GM21390 (cell line): ENCODE data around the gene RAD51AP1.

ENCODE experiments used
- ATAC-seq: cut with Tn5 transposase; IDR thresholded peaks from one replicate; pipeline ENCODE4 v1.9.1; 2021; ENCODE audit not compliant: unreplicated experiment

The RAD51AP1 gene

GRCh38 chr12:4540638-4541037 is 1.9 kb downstream of the RAD51AP1 start:
- no peak for ATAC-seq

- ATAC-seq, result no peak
Measured at GRCh38 chr12:4545195-4545594, 6.5 kb downstream of the RAD51AP1 start.

GRCh38 chr12:4552191-4552590 is 13.5 kb downstream of the RAD51AP1 start:
- ATAC-seq, result no peak

GRCh38 chr12:4553943-4554342 is 15.3 kb downstream of the RAD51AP1 start:
- no peak for ATAC-seq

- no peak for ATAC-seq
Measured at GRCh38 chr12:4555804-4556203, 17.1 kb downstream of the RAD51AP1 start.

GRCh38 chr12:4556735-4557530 is 18.2 kb downstream of the RAD51AP1 start:
- ATAC-seq, result no peak

- ATAC-seq, result no peak
Measured at GRCh38 chr12:4557586-4557985, 18.9 kb downstream of the RAD51AP1 start.

GRCh38 chr12:4558171-4558570 is 19.5 kb downstream of the RAD51AP1 start:
- no peak for ATAC-seq

GRCh38 chr12:4562034-4562657 is 23.5 kb downstream of the RAD51AP1 start, which contains the start of gene DYRK4:
Gene DYRK4, plus strand, starts transcription at chr12:4562208. Its CDS starts 38 bp downstream, at chr12:4562246.
- no peak for ATAC-seq

- no peak for ATAC-seq
Measured at GRCh38 chr12:4563336-4563735, 24.6 kb downstream of the RAD51AP1 start.

- ATAC-seq, result no peak
Measured at GRCh38 chr12:4564818-4565217, 26.1 kb downstream of the RAD51AP1 start.

- ATAC-seq, result no peak
Measured at GRCh38 chr12:4566474-4566873, 27.8 kb downstream of the RAD51AP1 start.

GRCh38 chr12:4567073-4567881 is 28.6 kb downstream of the RAD51AP1 start:
- ATAC-seq, result peak; percentile 53

GRCh38 chr12:4569261-4569660 is 30.6 kb downstream of the RAD51AP1 start:
- no peak for ATAC-seq

GRCh38 chr12:4572680-4573079 is 34.0 kb downstream of the RAD51AP1 start:
- ATAC-seq, result no peak

GRCh38 chr12:4579305-4580102 is 40.8 kb downstream of the RAD51AP1 start:
- ATAC-seq, result no peak

GRCh38 chr12:4580281-4580688 is 41.6 kb downstream of the RAD51AP1 start:
- ATAC-seq, result no peak

- no peak for ATAC-seq
Measured at GRCh38 chr12:4584281-4584680, 45.6 kb downstream of the RAD51AP1 start.

GRCh38 chr12:4584896-4585295 is 46.2 kb downstream of the RAD51AP1 start:
- ATAC-seq, result no peak

GRCh38 chr12:4586500-4586899 is 47.8 kb downstream of the RAD51AP1 start:
- no peak for ATAC-seq

GRCh38 chr12:4587108-4587507 is 48.4 kb downstream of the RAD51AP1 start:
- no peak for ATAC-seq
